ENCODE measurements around the gene KIAA1549.

- no peak for TF ChIP-seq EZH2phosphoT487 (IDR thresholded peaks at IDR 0.05; ENCODE audit: low read depth)
- no peak for TF ChIP-seq CTCF (IDR thresholded peaks at IDR 0.05; ENCODE audit: low read depth, low read length)
Observed at GRCh38 chr7:138978541-138979184, 2.5 kb downstream of the KIAA1549 start.

All from OCI-LY3 (cell line).